Measurements from ENCODE around the gene MAPRE2. TPM values are rescaled to one million over a fixed set of nuclear protein-coding genes. Genes with fewer than 3 reads are reported as not detected.

Gene MAPRE2
- total and polyA plus RNA-seq, 11 donors: 36.4 to 190 (median 137) TPM

GRCh38 chr18:35029770-35030169 is 11.4 kb upstream of the MAPRE2 start:
- peak in 1 of 4 donors; percentile 56 for ATAC-seq
- H3K27ac ChIP-seq: peak overlapping the region in 10 of 12 donors; percentile 19 to 86 (median 32)
- no peaks in the 10 kb centered on the region for H3K36me3 ChIP-seq
- H3K9me3 ChIP-seq: no peaks in the 10 kb centered on the region
- no peak for DNase-seq
- H3K27me3 ChIP-seq: no peaks in the 10 kb centered on the region
- TF ChIP-seq CTCF (IDR thresholded peaks at IDR 0.05) (peak in 2 of 12 donors; percentile 7 to 10), POLR2A (IDR thresholded peaks at IDR 0.05) (no peak)
- H3K4me1 ChIP-seq: peaks cover 0 to 38% (median 30%) of the 10 kb centered on the region in 12 donors
- WGBS, 4 donors: 27 to 47% (median 33%) methylated on average over 3 of the region's 3 CpGs
- peak overlapping the region in 10 of 12 donors; percentile 11 to 50 (median 34) for H3K4me3 ChIP-seq
- intact Hi-C loops (cut with DNase I): loop anchor here in 8 of 10 donors (5.0 to 10.0 kb wide), 3 partner anchors 105 to 113 kb away; no protein-coding TSS in a partner anchor

GRCh38 chr18:35030277-35030989 is 10.8 kb upstream of the MAPRE2 start:
- intact Hi-C loops (cut with DNase I): loop anchor here in 1 of 10 donors (10.0 kb wide), 1 partner anchor 104 kb away; no protein-coding TSS in a partner anchor
- TF ChIP-seq CTCF (IDR thresholded peaks at IDR 0.05): no peak
- H3K27me3 ChIP-seq: no peaks in the 10 kb centered on the region
- H3K4me3 ChIP-seq: peak overlapping the region in 10 of 12 donors; percentile 11 to 50 (median 34)
- ATAC-seq (peak in 1 of 4 donors; percentile 23), DNase-seq (no peak)
- peaks cover 0 to 32% (median 23%) of the 10 kb centered on the region in 12 donors for H3K4me1 ChIP-seq
- H3K27ac ChIP-seq: peak overlapping the region in 10 of 12 donors; percentile 19 to 86 (median 32)
- 44 to 48% (median 46%) methylated on average over 3 of the region's 3 CpGs for WGBS, 4 donors
- no peaks in the 10 kb centered on the region for H3K36me3 ChIP-seq
- no peaks in the 10 kb centered on the region for H3K9me3 ChIP-seq

- H3K27me3 ChIP-seq: no peaks in the 10 kb centered on the region
- H3K4me1 ChIP-seq: peaks cover 0 to 30% (median 17%) of the 10 kb centered on the region in 12 donors
- no peak for DNase-seq
- no peaks in the 10 kb centered on the region for H3K9me3 ChIP-seq
- H3K36me3 ChIP-seq: no peaks in the 10 kb centered on the region
- no peak overlapping the region for H3K4me3 ChIP-seq
- 50 to 75% (median 68%) methylated on average over 1 of the region's 1 CpG for WGBS, 4 donors
- H3K27ac ChIP-seq: no peak overlapping the region
- no peak for ATAC-seq
- intact Hi-C loops (cut with DNase I): loop anchor here in 1 of 10 donors (10.0 kb wide), 1 partner anchor 103 kb away; no protein-coding TSS in a partner anchor
- TF ChIP-seq CTCF (IDR thresholded peaks at IDR 0.05) (no peak), POLR2A (IDR thresholded peaks at IDR 0.05) (no peak)
These were observed 9.1 kb upstream of the MAPRE2 start for GRCh38 chr18:35032113-35032512.

- Histone ChIP-seq H3K27ac (no peak overlapping the region), H3K4me1 (peaks cover 0 to 45% (median 8%) of the 10 kb centered on the region in 12 donors), H3K27me3 (no peaks in the 10 kb centered on the region), H3K36me3 (no peaks in the 10 kb centered on the region), H3K4me3 (no peak overlapping the region), H3K9me3 (no peaks in the 10 kb centered on the region)
- ATAC-seq: no peak
- 77 to 92% (median 85%) methylated on average over 1 of the region's 1 CpG for WGBS, 4 donors
- DNase-seq: no peak
- intact Hi-C loops (cut with DNase I): loop anchor here in 1 of 10 donors (10.0 kb wide), 1 partner anchor 97 kb away; no protein-coding TSS in a partner anchor
- no peak for TF ChIP-seq POLR2A (IDR thresholded peaks at IDR 0.05)
- no peak for TF ChIP-seq CTCF (IDR thresholded peaks at IDR 0.05)
These were observed 3.2 kb upstream of the MAPRE2 start for GRCh38 chr18:35038029-35038428.

Measured in heart left ventricle (tissue), 16 donors.